Trophoblast cell (in vitro differentiated cells and primary cell): Measurements from ENCODE around the gene TPM1.
"Not testable (repeated sequence)": the region's sequence is repeated elsewhere in the genome, so short reads cannot be mapped to it uniquely, and the experiment has no call there.

Source experiments
- DNase-seq, 2 donors: peaks; one replicate each; pipeline ENCODE4 v3.0.0-alpha.2; 2016
- H2AFZ ChIP-seq: 2 replicates; pipeline ENCODE4 v1.6.1; 2013; ENCODE audit warnings: low read length, moderate library complexity, mild to moderate bottlenecking; ENCODE audit not compliant: insufficient read depth, poor library complexity
- H2AK5ac ChIP-seq: 2 replicates; pipeline ENCODE4 v1.6.1; 2013; ENCODE audit warnings: mild to moderate bottlenecking, low read length
- H2BK120ac ChIP-seq: 2 replicates; pipeline ENCODE4 v1.6.1; 2013; ENCODE audit warnings: low read length, mild to moderate bottlenecking, moderate library complexity; ENCODE audit not compliant: insufficient read depth, poor library complexity
- H2BK12ac ChIP-seq: 2 replicates; pipeline ENCODE4 v1.6.1; 2013; ENCODE audit warnings: mild to moderate bottlenecking, low read length, moderate library complexity
- H2BK5ac ChIP-seq: 2 replicates; pipeline ENCODE4 v1.6.1; 2013; ENCODE audit warnings: low read length, low read depth, moderate library complexity, mild to moderate bottlenecking; ENCODE audit not compliant: poor library complexity
- H3K14ac ChIP-seq: 2 replicates; pipeline ENCODE4 v1.6.1; 2013; ENCODE audit warnings: mild to moderate bottlenecking, low read length
- H3K18ac ChIP-seq: 2 replicates; pipeline ENCODE4 v1.6.1; 2013; ENCODE audit warnings: mild to moderate bottlenecking, low read length
- H3K23ac ChIP-seq: 2 replicates; pipeline ENCODE4 v1.6.1; 2013; ENCODE audit warnings: low read length
- H3K27ac ChIP-seq: 2 replicates; pipeline ENCODE4 v1.5.1; 2013; ENCODE audit warnings: low read depth, mild to moderate bottlenecking, inconsistent platforms, low read length, moderate library complexity
- H3K27me3 ChIP-seq: 2 replicates; pipeline ENCODE4 v1.6.1; 2013; ENCODE audit warnings: inconsistent platforms, mild to moderate bottlenecking, low read length, moderate library complexity; ENCODE audit not compliant: insufficient read depth
- H3K36me3 ChIP-seq, 2 experiments: 1 replicate in 1 of 2; 2 replicates in 1 of 2; pipeline ENCODE4 v1.6.1; 2013; ENCODE audit warnings: low read length in 2 of 2, mild to moderate bottlenecking in 2 of 2, moderate library complexity in 1 of 2; ENCODE audit not compliant: insufficient read depth in 2 of 2, control insufficient read depth in 1 of 2
- H3K4ac ChIP-seq: 2 replicates; pipeline ENCODE4 v1.6.1; 2013; ENCODE audit warnings: low read depth, mild to moderate bottlenecking, low read length, moderate library complexity
- H3K4me1 ChIP-seq, 2 experiments: 1 replicate in 1 of 2; 2 replicates in 1 of 2; pipeline ENCODE4 v1.6.1; 2013; ENCODE audit warnings: low read length in 2 of 2, mild to moderate bottlenecking in 2 of 2, moderate library complexity in 1 of 2; ENCODE audit not compliant: insufficient read depth in 2 of 2, control insufficient read depth in 1 of 2
- H3K4me2 ChIP-seq: 2 replicates; pipeline ENCODE4 v1.6.1; 2013; ENCODE audit warnings: inconsistent platforms, mild to moderate bottlenecking, low read length, moderate library complexity
- H3K4me3 ChIP-seq: 2 replicates; pipeline ENCODE4 v1.5.1; 2013; ENCODE audit warnings: mild to moderate bottlenecking, low read depth, low read length, inconsistent platforms
- H3K79me1 ChIP-seq: one replicate; pipeline ENCODE4 v1.6.1; 2013; ENCODE audit warnings: low read length
- H3K79me2 ChIP-seq: 2 replicates; pipeline ENCODE4 v1.6.1; 2013; ENCODE audit warnings: low read length, mild to moderate bottlenecking; ENCODE audit not compliant: control insufficient read depth, insufficient read depth, poor library complexity
- H3K9ac ChIP-seq: 2 replicates; pipeline ENCODE4 v1.6.1; 2013; ENCODE audit warnings: mild to moderate bottlenecking, low read length
- H3K9me3 ChIP-seq: 2 replicates; pipeline ENCODE4 v1.6.1; 2013; ENCODE audit warnings: low read depth, mild to moderate bottlenecking, control low read depth, inconsistent platforms, low read length; ENCODE audit not compliant: insufficient read depth
- H4K12ac ChIP-seq: 2 replicates; pipeline ENCODE4 v1.6.1; 2013; ENCODE audit warnings: low read depth, mild to moderate bottlenecking, low read length, moderate library complexity
- H4K8ac ChIP-seq: 2 replicates; pipeline ENCODE4 v1.6.1; 2013; ENCODE audit warnings: low read depth, mild to moderate bottlenecking, low read length, moderate library complexity
- H4K91ac ChIP-seq: one replicate; pipeline ENCODE4 v1.6.1; 2013; ENCODE audit warnings: low read depth, mild to moderate bottlenecking, low read length, moderate library complexity
- WGBS: extraction: QIAGEN DNeasy Blood & Tissue Kit; methylation state at CpG from one replicate; pipeline ENCODE4 v1.1.7; 2013; ENCODE audit warnings: missing lambda C conversion rate; ENCODE audit not compliant: insufficient read length, insufficient coverage; ENCODE audit errors: extremely low coverage; 5-methylcytosine and 5-hydroxymethylcytosine counted together

Gene TPM1

GRCh38 chr15:63104727-63105126 lies 62.2 kb downstream of the TPM1 start:
- H2AFZ ChIP-seq, result no peak overlapping the region
- no peaks in the 10 kb centered on the region for H3K36me3 ChIP-seq
- H3K79me1 ChIP-seq, result no peaks in the 10 kb centered on the region
- H3K79me2 ChIP-seq, result no peaks in the 10 kb centered on the region
- H3K9me3 ChIP-seq, result peaks cover 1% of the 10 kb centered on the region
- H3K27ac ChIP-seq, result no peak overlapping the region
- H3K4ac ChIP-seq, result no peak overlapping the region
- 100% methylated on average over 1 of the region's 7 CpGs for WGBS
- H3K4me2 ChIP-seq, result no peak overlapping the region
- H4K12ac ChIP-seq, result no peak overlapping the region
- H3K27me3 ChIP-seq, result no peaks in the 10 kb centered on the region
- H3K14ac ChIP-seq, result no peak overlapping the region
- no peak for DNase-seq
- H3K18ac ChIP-seq, result no peak overlapping the region
- no peak overlapping the region for H2BK5ac ChIP-seq
- no peak overlapping the region for H3K23ac ChIP-seq
- no peak overlapping the region for H3K9ac ChIP-seq
- H2AK5ac ChIP-seq, result no peak overlapping the region
- H4K8ac ChIP-seq, result no peak overlapping the region
- H3K4me1 ChIP-seq, result no peaks in the 10 kb centered on the region
- no peak overlapping the region for H4K91ac ChIP-seq
- H3K4me3 ChIP-seq, result no peak overlapping the region
- no peak overlapping the region for H2BK120ac ChIP-seq
- H2BK12ac ChIP-seq, result no peak overlapping the region

- not testable (repeated sequence) for H3K79me2 ChIP-seq, H4K8ac ChIP-seq, H2AK5ac ChIP-seq, H3K4me1 ChIP-seq, H2BK5ac ChIP-seq, H3K4me2 ChIP-seq, H3K9ac ChIP-seq, H3K14ac ChIP-seq, H2AFZ ChIP-seq, H3K36me3 ChIP-seq, H4K91ac ChIP-seq, H4K12ac ChIP-seq, DNase-seq, H3K27ac ChIP-seq, H3K9me3 ChIP-seq, H3K23ac ChIP-seq, H3K4ac ChIP-seq, H2BK12ac ChIP-seq, H3K18ac ChIP-seq, H3K4me3 ChIP-seq, H3K27me3 ChIP-seq, H2BK120ac ChIP-seq, H3K79me1 ChIP-seq
- no CpG with 5 or more reads among the region's 8 CpGs for WGBS
These were observed 62.8 kb downstream of the TPM1 start for GRCh38 chr15:63105354-63105753.

- no peaks in the 10 kb centered on the region for H3K36me3 ChIP-seq
- no peak for DNase-seq
- H2BK5ac ChIP-seq, result no peak overlapping the region
- no peak overlapping the region for H3K9ac ChIP-seq
- no peak overlapping the region for H3K27ac ChIP-seq
- no peaks in the 10 kb centered on the region for H3K79me1 ChIP-seq
- no CpG with 5 or more reads among the region's 9 CpGs for WGBS
- no peak overlapping the region for H3K14ac ChIP-seq
- no peak overlapping the region for H2BK120ac ChIP-seq
- no peaks in the 10 kb centered on the region for H3K79me2 ChIP-seq
- H4K91ac ChIP-seq, result no peak overlapping the region
- no peak overlapping the region for H2AFZ ChIP-seq
- H3K4ac ChIP-seq, result no peak overlapping the region
- H4K12ac ChIP-seq, result no peak overlapping the region
- H3K9me3 ChIP-seq, result peaks cover 1% of the 10 kb centered on the region
- H2BK12ac ChIP-seq, result no peak overlapping the region
- H3K23ac ChIP-seq, result no peak overlapping the region
- H3K27me3 ChIP-seq, result no peaks in the 10 kb centered on the region
- no peak overlapping the region for H2AK5ac ChIP-seq
- H3K4me2 ChIP-seq, result no peak overlapping the region
- no peak overlapping the region for H4K8ac ChIP-seq
- H3K18ac ChIP-seq, result no peak overlapping the region
- no peak overlapping the region for H3K4me3 ChIP-seq
- H3K4me1 ChIP-seq, result peaks cover 2 to 6% of the 10 kb centered on the region in 2 experiments
These were observed 65.5 kb downstream of the TPM1 start for GRCh38 chr15:63107895-63108546.

GRCh38 chr15:63109498-63109897 lies 67.0 kb downstream of the TPM1 start:
- Histone ChIP-seq H3K27ac (no peak overlapping the region), H3K23ac (no peak overlapping the region), H3K4me3 (no peak overlapping the region), H3K4ac (no peak overlapping the region), H3K9ac (no peak overlapping the region), H3K36me3 (no peaks in the 10 kb centered on the region), H3K79me1 (no peaks in the 10 kb centered on the region), H2BK120ac (no peak overlapping the region), H3K27me3 (no peaks in the 10 kb centered on the region), H2AK5ac (no peak overlapping the region), H3K4me2 (no peak overlapping the region), H4K8ac (no peak overlapping the region), H4K91ac (no peak overlapping the region), H3K9me3 (peaks cover 3% of the 10 kb centered on the region), H2BK12ac (no peak overlapping the region), H4K12ac (no peak overlapping the region), H3K18ac (no peak overlapping the region), H3K79me2 (no peaks in the 10 kb centered on the region), H2BK5ac (no peak overlapping the region), H2AFZ (no peak overlapping the region), H3K14ac (no peak overlapping the region), H3K4me1 (peaks cover 2 to 8% of the 10 kb centered on the region in 2 experiments)
- DNase-seq, result no peak
- WGBS, result no CpG with 5 or more reads among the region's 2 CpGs
